ENCODE data around the gene WASHC4.
"Not testable (repeated sequence)": the region's sequence is repeated elsewhere in the genome, so short reads cannot be mapped to it uniquely, and the experiment has no call there.

WASHC4 gene

DNA sequence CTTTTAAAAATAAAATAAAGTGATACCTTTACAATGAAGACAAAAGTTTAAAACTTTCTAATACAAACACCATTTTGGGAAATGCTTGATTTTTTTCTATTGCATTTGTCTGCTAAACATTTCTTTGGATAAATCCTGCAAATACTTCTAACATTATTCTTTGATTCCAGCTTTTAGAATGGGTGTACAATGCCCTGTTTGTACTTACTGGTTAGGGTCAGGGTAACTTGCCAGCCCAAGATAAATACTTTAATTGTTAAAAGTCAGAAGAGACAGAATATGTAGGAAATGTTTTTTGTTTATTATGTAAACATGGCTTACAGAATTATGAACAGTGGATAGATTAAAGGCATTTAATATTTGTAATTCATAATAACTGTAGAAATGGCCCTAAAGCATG, 60.5 kb downstream of the WASHC4 start:
- no peak for DNase-seq

DNA sequence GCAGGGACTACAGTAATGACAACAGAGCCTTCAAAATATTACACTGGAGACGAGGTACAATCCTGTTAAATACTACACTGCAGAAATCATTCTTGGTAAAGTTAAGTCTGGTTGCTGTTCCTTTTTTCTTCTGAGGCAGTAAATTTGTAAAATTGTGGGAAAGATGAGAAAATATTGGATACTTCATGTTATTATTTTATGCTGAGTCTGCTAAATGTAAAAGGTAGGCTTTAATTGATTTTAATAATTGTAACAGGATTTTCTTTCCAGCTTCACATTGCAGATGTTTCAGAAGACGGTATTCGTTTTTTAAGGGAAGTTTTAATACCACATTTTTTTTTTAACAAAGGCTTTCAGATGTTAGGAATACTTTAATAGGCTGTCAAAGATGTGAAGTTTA, 62.6 kb downstream of the WASHC4 start:
- DNase-seq: no peak

DNA sequence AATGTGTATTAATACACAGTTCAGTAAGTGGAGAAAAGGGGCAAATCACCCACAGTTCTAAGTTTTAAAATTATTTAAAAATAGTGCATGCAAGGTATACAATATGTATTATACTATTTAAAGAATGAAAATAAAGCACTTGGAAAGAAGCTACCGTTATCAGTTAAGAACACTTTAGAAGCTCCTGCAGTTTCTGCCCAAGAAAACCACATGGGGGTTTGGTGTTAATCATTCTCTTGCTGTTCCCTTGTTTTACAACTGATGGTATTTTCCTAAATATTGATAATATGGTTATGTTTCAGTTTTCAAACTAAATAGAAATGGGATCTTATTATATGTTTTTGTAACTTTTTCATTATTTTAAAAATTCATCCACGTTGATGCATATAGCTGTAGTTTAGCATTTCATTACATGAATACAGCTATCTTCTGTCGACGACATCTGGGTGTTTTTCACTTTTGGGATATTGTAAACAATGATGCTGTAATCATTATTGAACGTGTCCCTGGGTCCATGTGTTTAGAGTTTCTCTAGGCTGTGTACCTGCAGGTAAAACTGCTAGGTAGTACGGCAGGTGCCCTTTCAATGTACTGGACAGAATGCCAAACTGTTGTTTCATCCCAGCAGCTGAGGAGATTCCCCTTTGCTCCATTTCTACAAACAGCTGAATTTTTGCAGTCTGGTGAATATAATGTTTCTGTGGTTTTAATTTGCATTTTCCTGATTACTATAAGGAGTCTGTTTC, 64.3 kb downstream of the WASHC4 start:
- no peak for DNase-seq

GRCh38 chr12:105175397-105175990, 68.0 kb downstream of the WASHC4 start:
- DNase-seq: no peak

DNA sequence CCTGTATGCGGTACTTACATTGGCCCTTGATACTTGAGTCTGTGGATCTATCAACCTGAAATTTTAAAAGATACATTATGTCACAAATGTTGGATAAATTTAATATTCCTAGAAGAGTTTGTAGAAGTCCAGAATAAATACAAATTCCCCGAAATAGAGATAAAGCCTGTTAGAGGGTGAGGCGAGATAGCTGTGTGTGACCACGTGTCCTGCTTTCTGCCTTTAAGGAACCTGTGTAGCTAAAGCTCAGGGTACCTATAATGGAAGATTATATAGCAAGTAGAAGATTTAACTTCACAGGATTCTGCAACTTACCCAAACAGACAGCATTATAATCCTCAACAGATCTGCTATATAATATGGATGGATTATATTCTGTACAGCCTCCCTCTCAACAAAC, 69.7 kb downstream of the WASHC4 start:
- no peak for DNase-seq

GRCh38 chr12:105179114-105179513, 71.6 kb downstream of the WASHC4 start:
- DNase-seq: not testable (repeated sequence)

GRCh38 chr12:105183406-105183805, 75.9 kb downstream of the WASHC4 start:
- not testable (repeated sequence) for DNase-seq

GRCh38 chr12:105183976-105184375, 76.4 kb downstream of the WASHC4 start:
- DNase-seq: not testable (repeated sequence)

GRCh38 chr12:105189293-105189692, 81.8 kb downstream of the WASHC4 start:
- DNase-seq: no peak

DNA sequence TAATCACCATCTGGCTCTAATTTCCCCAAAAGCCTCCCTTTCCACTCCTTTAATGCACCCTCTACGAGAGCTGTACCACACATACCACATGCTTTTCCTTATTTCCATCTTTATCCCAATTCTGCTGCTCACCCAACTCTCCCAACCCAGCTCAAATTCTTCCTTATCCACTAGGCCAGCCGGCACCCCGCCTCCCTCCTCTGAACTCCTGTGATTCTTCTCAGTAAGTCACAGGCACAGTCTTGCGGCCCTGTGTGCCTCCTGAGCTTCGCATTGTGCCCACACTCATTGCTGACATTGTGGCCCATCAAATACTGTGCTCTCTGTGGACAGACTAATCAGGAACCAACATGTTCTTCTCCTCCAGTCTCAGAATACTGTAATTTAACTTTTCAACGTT, 83.0 kb downstream of the WASHC4 start:
- DNase-seq: peak; percentile 5

- no peak for DNase-seq
Observed at GRCh38 chr12:105192624-105193225, 85.2 kb downstream of the WASHC4 start.

DNA sequence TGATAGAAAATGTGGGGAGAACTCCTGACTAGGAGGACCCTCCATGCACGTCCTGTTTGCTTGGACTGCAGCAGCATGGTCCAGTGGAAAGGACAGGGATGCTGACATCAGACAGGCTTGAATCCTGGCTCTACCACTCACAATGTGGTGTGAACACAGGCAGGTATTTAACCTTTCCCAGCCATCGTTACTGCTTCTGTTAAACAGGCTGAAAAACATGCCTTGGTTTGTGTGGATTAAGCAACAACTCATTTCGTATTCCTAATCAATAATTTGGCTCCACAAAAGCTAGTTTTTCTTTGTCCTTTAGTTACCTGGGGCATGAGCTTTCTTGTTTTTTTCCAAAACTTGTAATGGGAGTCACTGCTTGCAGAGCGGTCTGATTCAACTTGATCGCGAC, 87.4 kb downstream of the WASHC4 start:
- no peak for DNase-seq

DNA sequence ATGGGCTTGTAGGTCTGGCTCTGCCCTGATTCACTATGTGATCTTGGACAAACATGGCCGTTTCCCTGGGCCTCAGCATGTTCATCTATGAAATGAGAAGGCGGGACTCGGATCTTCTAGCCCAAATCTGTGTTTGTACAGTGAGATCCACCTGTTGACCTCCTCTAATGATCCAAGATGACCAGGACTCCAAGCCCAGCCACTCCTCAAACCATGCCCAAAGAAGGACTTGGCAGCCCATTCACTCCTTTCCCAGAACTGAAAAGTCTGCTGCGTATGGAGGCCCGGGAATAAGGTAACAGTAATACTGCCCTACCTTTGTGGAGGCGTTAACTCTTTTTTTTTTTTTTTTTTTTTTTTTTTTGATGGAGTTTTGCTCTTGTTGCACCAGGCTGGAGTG, 88.6 kb downstream of the WASHC4 start:
- no peak for DNase-seq

- no peak for DNase-seq
Observed at GRCh38 chr12:105198961-105199360, 91.4 kb downstream of the WASHC4 start.

DNA sequence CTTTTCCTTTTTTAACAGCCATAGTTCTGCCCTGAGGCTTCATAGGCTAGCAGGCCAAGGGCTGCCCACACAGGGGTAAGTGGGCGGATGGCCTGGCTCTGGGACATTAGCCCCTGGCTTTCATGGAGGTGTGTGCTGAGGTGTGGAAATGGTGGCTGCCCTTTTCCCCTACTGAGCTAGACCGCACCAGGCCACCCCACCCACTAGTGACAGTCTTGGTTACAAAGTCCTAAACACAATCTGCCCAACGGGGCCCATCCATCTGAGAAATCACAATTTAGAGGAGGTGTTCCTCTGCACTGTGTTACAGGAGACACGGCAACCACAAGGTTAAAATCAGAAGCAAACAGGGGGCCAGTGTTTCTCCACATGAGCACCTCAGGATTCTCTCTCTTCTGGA, 92.9 kb downstream of the WASHC4 start:
- no peak for DNase-seq

- DNase-seq: no peak
Observed at GRCh38 chr12:105201299-105201698, 93.8 kb downstream of the WASHC4 start.

DNA sequence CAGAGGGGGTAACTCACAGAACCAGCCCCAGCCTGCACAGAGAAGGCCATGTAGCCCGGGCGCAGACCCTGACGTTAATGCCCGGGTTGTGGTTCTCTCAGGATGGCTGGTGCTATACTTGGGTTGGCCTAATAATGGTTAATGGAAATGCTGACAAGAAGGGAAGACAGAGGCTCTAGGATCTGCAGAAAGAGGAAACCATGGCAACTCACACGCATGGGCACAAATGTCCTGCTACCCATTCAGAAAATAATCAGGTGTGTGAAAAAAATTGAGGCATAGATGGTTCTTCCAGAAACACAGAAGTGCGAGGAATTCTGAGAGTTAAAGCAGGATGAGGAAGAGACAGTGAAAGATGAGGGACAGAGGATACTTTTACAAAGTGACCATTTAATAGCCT, 94.7 kb downstream of the WASHC4 start:
- no peak for DNase-seq

- DNase-seq: no peak
Observed at GRCh38 chr12:105204127-105204526, 96.6 kb downstream of the WASHC4 start.

- DNase-seq: peak; percentile 52
Observed at GRCh38 chr12:105204916-105205315, 97.4 kb downstream of the WASHC4 start.

GRCh38 chr12:105205322-105206048, 98.0 kb downstream of the WASHC4 start:
- no peak for DNase-seq

GRCh38 chr12:105206686-105207374, 99.3 kb downstream of the WASHC4 start:
- DNase-seq: no peak

- DNase-seq: no peak
Observed at GRCh38 chr12:105209091-105209490, 101.6 kb downstream of the WASHC4 start.

DNA sequence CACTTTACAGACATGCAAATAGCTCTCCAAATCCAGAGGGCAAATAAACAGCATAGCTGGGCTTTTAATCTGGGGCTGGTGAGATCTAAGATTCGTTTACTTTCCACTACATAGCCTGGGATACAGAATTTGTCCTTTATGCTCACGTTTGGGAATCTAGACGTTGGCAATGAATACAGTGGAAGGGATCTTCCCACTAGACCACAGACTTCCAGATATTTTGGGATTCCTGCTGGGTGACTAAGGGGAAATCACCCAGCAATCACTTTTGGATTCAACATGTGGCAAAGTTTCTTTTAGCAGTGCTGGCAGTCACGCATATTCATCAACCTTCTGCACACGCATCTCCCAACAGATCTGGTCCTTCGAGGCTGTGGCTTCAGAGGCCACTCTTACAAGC, 104.9 kb downstream of the WASHC4 start:
- peak; percentile 92 for DNase-seq
